ENCODE results near the gene ACOXL.

ACOXL gene

DNA sequence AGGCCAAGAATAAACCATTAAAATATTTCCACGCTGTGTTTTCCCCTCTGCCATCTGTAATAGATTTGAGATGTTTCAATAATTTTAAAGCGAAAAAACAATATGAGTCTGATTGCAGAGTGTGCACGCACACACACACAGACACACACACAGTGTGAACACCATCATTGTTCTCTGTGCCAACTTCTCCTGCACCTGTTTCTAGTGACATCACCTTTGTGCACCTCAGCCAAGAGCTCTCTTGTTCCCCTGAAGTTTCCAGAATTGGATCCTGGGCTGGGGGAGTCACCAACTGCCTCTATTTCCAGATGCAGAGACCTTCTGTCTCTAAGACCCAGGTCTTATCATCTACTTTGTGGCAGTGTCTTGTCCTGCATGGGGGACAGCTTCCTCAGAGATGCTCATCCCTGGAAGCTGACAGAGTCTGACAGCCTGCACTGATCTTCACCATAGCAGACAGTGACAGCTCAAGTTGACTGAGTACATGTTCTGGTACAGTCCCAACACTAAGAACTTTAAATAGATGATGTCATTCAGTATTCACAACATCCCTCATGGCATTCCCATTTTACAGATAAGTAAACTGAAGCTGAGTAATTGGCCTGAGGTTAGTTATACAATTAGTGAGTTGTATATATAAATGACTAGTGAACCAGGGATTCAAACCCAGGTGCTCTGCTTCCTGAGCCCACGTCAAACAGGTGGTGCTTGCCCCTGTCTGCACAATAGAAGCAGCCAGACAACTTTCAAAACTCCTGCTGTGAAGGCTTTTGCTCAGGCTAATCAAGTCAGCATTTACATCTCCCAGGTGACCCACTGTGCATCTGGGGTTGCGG lies 39.4 kb downstream of the ACOXL start:
- H3K4me3 ChIP-seq (ENCODE audit: low read depth, low read length) = no peak overlapping the region
- TF ChIP-seq, protein P1, sequence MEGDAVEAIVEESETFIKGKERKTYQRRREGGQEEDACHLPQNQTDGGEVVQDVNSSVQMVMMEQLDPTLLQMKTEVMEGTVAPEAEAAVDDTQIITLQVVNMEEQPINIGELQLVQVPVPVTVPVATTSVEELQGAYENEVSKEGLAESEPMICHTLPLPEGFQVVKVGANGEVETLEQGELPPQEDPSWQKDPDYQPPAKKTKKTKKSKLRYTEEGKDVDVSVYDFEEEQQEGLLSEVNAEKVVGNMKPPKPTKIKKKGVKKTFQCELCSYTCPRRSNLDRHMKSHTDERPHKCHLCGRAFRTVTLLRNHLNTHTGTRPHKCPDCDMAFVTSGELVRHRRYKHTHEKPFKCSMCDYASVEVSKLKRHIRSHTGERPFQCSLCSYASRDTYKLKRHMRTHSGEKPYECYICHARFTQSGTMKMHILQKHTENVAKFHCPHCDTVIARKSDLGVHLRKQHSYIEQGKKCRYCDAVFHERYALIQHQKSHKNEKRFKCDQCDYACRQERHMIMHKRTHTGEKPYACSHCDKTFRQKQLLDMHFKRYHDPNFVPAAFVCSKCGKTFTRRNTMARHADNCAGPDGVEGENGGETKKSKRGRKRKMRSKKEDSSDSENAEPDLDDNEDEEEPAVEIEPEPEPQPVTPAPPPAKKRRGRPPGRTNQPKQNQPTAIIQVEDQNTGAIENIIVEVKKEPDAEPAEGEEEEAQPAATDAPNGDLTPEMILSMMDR (IDR thresholded peaks at IDR 0.05; ENCODE audit: borderline replicate concordance, insufficient read depth, low read depth, low read length) = no peak

GRCh38 chr2:110772383-110772755 lies 40.0 kb downstream of the ACOXL start:
- TF ChIP-seq, protein P1 (IDR thresholded peaks at IDR 0.05; ENCODE audit: borderline replicate concordance, insufficient read depth, low read depth, low read length) = no peak
- no peak overlapping the region for H3K4me3 ChIP-seq (ENCODE audit: low read depth, low read length)

- H3K4me3 ChIP-seq (ENCODE audit: low read depth, low read length) = no peak overlapping the region
- TF ChIP-seq, protein P1 (IDR thresholded peaks at IDR 0.05; ENCODE audit: borderline replicate concordance, insufficient read depth, low read depth, low read length) = no peak
These were observed 41.1 kb downstream of the ACOXL start for GRCh38 chr2:110773401-110773921.

DNA sequence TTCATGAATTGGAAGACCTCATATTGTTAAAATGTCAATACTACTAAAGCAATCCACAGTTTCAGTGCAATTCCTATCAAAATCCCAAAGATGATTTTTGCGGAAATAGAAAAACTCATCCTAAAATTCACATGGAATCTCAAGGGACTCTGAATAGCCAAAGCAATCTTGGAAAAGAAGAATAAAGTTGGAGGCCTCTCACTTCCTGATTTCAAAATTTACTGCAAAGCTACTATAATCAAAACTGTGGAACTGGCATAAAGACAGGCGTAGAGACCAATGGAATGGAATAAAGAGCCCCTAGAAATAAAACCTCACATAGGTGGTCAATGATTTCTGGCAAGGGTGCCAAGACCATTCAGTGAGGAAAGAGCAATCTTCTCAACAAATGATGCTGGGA lies 42.3 kb downstream of the ACOXL start:
- H3K4me3 ChIP-seq (ENCODE audit: low read depth, low read length) = no peak overlapping the region
- TF ChIP-seq, protein P1 (IDR thresholded peaks at IDR 0.05; ENCODE audit: borderline replicate concordance, insufficient read depth, low read depth, low read length) = no peak

DNA sequence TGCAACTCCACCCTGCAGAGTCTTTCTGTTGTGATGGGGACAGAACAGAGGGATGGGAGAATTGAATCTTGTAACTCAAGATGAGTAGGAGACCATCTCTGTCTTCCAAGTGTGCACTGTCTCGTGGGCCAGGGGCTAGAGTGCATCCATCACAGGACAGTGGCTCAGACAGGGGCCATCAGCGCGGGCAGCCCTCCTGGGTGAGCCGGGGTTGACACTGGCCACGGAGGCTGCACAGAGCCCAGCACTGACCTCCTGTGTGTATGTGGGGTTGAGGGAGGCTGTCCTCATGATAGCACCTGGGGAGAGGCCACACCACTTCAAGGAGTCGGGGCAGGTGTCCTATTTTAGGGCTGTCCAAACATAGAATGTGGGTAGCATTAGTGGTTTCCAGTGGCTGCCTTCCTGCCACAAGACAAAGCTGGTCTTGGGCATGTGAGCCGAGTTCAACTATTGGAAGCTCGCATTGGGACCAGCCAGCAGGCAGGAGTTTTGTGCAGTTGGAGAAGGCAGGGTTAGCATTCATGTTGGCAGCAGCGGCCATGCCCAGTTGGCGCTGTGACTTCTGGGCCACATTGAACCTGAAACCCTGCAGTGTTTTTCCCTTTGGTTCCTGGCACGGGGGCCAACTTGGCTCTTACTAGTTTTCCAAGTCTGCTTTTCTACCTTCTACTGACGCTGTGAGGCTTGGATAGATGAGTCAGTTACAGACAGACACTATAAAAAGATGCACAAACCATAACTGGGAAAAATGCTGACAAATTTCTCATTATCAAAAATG lies 45.3 kb downstream of the ACOXL start:
- TF ChIP-seq, protein P1 (IDR thresholded peaks at IDR 0.05; ENCODE audit: borderline replicate concordance, insufficient read depth, low read depth, low read length) = no peak
- H3K4me3 ChIP-seq (ENCODE audit: low read depth, low read length) = no peak overlapping the region

- TF ChIP-seq, protein P1 (IDR thresholded peaks at IDR 0.05; ENCODE audit: borderline replicate concordance, insufficient read depth, low read depth, low read length) = no peak
- H3K4me3 ChIP-seq (ENCODE audit: low read depth, low read length) = no peak overlapping the region
These were observed 48.1 kb downstream of the ACOXL start for GRCh38 chr2:110780461-110780860.
